GM19395 (cell line): ENCODE results near the gene SIM1.
"Not testable (repeated sequence)": the region's sequence is repeated elsewhere in the genome, so short reads cannot be mapped to it uniquely, and the experiment has no call there.

Experiments used
- ATAC-seq: cut with Tn5 transposase; IDR thresholded peaks from one replicate; pipeline ENCODE4 v1.9.1; 2021; ENCODE audit warnings: mild to moderate bottlenecking, moderate library complexity; ENCODE audit not compliant: unreplicated experiment

SIM1 gene

DNA sequence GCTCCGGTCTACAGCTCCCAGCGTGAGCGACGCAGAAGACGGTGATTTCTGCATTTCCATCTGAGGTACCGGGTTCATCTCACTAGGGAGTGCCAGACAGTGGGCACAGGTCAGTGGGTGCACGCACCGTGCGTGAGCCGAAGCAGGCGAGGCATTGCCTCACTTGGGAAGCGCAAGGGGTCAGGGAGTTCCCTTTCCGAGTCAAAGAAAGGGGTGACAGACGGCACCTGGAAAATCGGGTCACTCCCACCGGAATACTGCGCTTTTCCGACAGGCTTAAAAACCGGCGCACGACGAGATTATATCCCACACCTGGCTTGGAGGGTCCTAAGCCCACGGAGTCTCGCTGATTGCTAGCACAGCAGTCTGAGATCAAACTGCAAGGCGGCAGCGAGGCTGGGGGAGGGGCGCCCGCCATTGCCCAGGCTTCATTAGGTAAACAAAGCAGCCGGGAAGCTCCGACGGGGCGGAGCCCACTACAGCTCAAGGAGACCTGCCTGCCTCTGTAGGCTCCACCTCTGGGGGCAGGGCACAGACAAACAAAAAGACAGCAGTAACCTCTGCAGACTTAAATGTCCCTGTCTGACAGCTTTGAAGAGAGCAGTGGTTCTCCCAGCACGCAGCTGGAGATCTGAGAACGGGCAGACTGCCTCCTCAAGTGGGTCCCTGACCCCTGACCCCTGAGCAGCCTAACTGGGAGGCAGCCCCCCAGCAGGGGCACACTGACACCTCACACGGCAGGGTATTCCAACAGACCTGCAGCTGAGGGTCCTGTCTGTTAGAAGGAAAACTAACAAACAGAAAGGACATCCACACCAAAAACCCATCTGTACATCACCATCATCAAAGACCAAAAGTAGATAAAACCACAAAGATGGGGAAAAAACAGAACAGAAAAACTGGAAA lies 109.7 kb downstream of the SIM1 start:
- ATAC-seq: not testable (repeated sequence)

GRCh38 chr6:100353276-100354015 lies 111.3 kb downstream of the SIM1 start:
- no peak for ATAC-seq

- ATAC-seq: no peak
These were observed 114.6 kb downstream of the SIM1 start for GRCh38 chr6:100350139-100350538.

GRCh38 chr6:100349366-100349765 lies 115.4 kb downstream of the SIM1 start:
- ATAC-seq: no peak

GRCh38 chr6:100347901-100348550 lies 116.7 kb downstream of the SIM1 start:
- peak; percentile 55 for ATAC-seq

DNA sequence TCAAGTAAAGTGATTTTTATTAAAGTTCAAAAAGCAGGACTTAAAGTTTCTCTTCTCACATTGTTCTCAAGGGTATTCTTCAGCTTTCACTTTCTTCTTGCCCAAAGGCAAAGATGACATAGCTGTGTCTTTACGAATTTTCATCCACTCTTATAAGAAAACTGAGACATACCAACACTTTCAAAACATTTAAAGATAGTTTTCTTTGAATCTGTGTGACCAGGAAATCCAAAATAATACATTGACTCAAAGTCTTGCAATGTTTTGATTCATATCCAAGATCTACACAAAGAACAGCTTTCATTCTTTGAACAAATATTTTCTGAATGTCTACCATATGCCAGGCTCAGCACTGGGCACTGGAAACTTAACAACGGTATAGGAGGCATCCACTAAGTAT lies 117.9 kb downstream of the SIM1 start:
- ATAC-seq: no peak

DNA sequence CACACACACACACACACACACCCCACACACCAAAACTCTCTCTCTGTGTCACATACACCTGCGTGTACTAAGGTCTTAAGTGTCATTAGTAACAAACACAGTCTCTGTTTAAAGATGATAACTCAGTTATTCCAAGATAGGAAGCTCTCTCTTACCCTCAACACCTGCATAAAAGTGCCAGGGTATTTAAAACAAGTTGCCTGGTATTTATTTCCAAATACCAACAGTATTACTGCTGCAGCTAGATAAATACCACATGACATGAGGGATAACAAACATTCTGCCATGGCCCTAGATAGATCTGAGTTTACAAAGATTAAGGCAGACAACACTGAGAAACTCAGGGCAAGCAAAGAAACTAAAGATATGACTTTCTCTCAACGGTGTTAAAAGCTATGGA lies 118.5 kb downstream of the SIM1 start:
- no peak for ATAC-seq

- no peak for ATAC-seq
These were observed 120.0 kb downstream of the SIM1 start for GRCh38 chr6:100344761-100345160.

GRCh38 chr6:100344321-100344720 lies 120.4 kb downstream of the SIM1 start:
- ATAC-seq: no peak

DNA sequence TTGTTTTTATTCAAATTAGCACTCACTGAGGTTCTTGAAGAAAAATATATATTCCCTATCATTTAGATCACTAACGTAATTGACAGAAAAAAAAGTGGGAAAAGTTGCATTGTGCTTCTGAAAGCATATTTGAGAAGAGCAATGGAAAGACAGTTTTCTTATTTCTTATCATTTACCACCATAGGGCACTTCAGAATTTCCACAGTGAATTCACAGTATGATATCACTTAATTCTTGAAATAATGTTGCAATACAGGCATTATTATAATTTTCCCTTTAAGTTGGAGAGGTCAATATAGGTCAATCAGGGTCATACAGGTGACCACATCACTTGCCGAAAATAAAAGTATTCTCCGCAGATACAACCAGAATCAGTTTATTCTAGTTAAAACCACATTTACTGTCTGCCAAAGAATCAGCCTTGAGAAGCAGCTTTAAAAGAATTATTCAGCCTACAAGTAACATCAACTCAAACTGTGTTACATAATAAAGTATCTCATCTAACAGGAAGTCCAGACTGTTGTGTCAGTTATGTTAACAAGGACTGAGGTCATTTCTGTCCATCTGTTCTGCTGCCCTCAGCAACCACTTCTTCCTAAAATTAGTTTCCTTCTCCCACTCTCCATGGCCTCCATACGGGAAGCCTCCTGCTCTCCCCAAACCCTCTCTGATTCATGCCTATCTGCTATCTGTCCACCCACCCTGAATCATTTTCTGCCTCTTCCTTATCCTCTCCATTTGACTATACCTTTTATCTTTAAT lies 121.2 kb downstream of the SIM1 start:
- ATAC-seq: no peak

- ATAC-seq: no peak
These were observed 121.9 kb downstream of the SIM1 start for GRCh38 chr6:100342830-100343229.

- ATAC-seq: no peak
These were observed 125.0 kb downstream of the SIM1 start for GRCh38 chr6:100339574-100340255.

- ATAC-seq: no peak
These were observed 126.6 kb downstream of the SIM1 start for GRCh38 chr6:100338090-100338489.

DNA sequence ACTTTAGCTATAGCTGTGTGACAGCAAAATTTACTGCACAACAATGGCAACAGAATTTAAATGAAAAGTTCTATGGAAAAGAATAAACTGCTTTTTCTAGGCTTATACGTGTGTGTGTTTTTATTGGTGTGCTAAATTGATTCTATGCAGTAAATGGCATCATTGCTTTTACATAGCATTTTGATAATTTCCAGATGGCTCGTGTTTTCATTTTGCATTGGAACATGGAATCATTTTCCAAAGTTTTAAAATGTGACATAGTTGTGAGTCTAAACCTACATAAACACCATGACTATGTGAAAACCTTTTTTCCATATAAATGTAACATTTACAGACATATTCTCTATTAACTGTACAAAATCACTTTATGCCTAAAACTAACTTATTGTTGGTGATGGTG lies 127.8 kb downstream of the SIM1 start:
- ATAC-seq: no peak

GRCh38 chr6:100335991-100336390 lies 128.7 kb downstream of the SIM1 start:
- no peak for ATAC-seq
